ENCODE measurements around the gene MBP.

DNA sequence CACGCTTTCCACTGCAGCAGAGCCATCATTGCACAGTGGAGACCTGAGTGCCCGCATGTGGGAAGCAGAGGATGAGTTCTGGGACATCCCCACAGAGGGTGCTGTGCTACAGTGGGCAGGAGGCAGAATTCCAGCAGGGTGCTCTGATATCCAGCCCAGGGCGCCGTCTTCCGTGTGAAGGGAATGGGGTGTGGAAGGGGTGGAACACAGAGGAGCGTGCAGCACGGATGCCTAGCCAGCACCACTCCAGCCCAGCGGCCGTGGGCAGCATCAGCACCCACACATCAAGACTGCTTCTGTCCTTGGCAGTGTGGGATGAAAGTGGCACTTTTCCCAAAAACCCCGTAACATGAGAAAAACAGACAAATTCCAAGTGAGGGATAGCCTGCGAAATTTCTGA lies 175.9 kb downstream of the MBP start:
- TF ChIP-seq, protein P1, sequence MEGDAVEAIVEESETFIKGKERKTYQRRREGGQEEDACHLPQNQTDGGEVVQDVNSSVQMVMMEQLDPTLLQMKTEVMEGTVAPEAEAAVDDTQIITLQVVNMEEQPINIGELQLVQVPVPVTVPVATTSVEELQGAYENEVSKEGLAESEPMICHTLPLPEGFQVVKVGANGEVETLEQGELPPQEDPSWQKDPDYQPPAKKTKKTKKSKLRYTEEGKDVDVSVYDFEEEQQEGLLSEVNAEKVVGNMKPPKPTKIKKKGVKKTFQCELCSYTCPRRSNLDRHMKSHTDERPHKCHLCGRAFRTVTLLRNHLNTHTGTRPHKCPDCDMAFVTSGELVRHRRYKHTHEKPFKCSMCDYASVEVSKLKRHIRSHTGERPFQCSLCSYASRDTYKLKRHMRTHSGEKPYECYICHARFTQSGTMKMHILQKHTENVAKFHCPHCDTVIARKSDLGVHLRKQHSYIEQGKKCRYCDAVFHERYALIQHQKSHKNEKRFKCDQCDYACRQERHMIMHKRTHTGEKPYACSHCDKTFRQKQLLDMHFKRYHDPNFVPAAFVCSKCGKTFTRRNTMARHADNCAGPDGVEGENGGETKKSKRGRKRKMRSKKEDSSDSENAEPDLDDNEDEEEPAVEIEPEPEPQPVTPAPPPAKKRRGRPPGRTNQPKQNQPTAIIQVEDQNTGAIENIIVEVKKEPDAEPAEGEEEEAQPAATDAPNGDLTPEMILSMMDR (IDR thresholded peaks at IDR 0.05), result no peak
- TF ChIP-seq POLR2A (IDR thresholded peaks at IDR 0.05), result no peak

All from lower leg skin (tissue), 3 donors.